Fibroblast of skin of left biceps (primary cell): ENCODE data around the gene COG5.

Source experiments
- DNase-seq, 2 experiments: peaks; one replicate each; pipeline ENCODE4 v3.0.0-alpha.2; 2013; ENCODE audit warnings: low read depth in 2 of 2

COG5 gene

GRCh38 chr7:107463139-107464078 lies 100.3 kb downstream of the COG5 start:
- DNase-seq: peak; percentile 35 to 37

- no peak for DNase-seq
Measured at GRCh38 chr7:107461938-107462533, 101.7 kb downstream of the COG5 start.

- no peak for DNase-seq
Measured at GRCh38 chr7:107453388-107453787, 110.3 kb downstream of the COG5 start.

- peak; percentile 32 to 34 for DNase-seq
Measured at GRCh38 chr7:107450970-107451369, 112.8 kb downstream of the COG5 start.

DNA sequence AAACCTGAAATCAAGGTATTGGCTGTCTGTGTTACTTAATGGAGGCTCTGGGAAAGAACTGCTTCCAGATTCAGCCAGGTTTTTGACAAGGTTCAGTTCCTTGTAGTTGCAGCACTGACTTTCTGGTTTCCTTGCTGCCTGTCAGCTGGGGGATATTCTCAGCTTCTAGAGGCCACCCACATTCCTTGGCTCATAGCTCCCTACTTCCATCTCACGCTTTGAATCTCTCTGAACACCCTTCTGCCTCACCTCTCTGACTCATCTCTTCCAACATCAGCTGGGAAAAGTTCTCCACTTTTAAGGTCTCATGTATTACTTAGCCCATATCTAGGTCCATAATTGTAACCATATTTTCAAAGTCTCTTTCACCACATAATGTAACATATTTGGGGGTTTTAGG lies 116.7 kb downstream of the COG5 start:
- DNase-seq: no peak

DNA sequence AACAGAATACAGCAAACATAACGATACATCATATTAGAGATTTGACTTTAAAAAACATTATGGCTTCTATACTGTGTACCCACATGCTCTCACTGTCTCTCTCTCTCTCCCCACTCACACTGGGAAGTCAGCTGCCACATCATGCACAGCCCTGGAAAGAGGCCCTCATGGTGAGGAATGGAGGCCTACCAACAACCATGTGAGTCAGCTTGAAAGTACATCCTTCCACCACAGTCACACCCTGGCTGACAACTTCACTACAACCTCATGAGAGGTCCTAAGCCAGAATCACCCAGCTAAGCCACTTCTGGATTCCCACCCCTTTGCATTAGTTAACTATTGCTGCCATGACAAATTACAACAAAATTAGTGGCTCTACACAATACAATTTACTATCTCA lies 117.2 kb downstream of the COG5 start:
- DNase-seq: no peak

- DNase-seq: no peak
Measured at GRCh38 chr7:107442678-107443077, 121.0 kb downstream of the COG5 start.

DNA sequence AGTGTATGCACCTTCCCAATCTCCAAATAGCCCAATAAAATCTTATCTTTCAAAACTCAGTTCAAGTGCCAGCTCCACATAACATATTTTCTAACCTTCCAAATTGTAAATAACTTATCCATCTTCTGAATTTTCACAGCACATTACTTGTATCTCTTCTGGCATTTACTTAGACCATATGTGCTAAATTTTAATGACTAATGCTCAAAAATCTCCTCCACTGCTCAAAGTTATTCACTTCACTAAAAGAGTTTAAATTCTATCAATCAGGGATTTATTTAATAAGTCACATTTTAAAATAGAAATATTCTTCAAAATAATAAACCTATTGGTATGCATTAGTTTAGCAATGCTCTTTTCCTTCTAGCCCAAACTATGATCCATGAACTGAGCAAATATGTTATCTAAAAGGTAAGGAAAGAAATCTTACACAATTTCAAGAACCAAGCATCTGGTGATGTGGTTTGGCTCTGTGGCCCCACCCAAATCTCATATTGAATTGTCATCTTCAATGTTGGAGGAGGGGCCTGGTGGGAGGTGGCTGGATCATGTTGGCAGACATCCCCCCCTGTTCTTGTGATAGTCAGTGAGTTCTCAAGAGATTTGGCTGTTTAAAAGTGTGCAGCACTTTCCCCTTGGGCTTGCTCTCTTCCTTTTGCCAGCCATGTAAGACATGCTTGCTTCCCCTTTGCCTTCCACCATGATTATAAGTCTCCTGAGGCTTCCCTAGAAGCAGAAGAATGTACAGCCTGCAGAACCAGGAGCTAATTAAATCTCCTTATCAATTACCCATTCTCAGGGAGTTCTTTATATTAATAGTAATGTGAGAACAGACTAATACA lies 121.9 kb downstream of the COG5 start:
- DNase-seq: peak; percentile 29 to 31

DNA sequence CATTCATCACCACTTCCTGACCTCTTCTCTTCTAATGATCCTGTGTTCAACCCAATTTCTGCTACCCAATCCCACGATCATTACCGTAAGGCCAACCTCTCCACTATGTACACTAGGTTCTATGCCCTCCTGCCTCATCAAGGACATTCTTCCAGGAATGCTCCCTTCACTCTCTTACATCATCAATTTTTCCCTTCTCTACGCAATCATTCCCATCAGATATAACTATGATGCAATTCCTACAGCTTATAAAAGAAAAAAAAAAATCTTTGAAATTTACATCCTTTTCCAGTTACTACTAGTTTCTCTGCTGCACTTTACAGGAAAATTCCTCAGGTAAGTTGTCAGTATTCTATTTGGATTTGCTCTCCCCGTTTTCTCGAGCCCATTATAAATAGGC lies 124.7 kb downstream of the COG5 start:
- DNase-seq: no peak

DNA sequence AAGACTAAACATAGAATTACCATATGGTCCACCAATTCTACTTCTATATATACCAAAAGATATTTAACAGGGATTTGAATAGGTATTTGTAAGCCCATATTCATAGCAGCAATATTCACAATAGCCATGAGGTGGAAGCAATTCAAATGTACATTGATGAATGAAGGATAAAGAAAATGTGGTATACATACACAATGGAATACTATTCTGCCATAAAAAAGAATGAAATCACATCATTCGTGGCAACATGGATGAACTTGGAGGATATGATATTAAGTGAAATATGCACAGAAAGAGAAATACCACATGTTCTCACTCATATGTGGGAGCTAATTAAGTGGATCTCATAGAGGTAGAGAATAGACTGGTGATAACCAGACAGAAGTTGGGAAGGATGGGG lies 128.0 kb downstream of the COG5 start:
- DNase-seq: no peak

DNA sequence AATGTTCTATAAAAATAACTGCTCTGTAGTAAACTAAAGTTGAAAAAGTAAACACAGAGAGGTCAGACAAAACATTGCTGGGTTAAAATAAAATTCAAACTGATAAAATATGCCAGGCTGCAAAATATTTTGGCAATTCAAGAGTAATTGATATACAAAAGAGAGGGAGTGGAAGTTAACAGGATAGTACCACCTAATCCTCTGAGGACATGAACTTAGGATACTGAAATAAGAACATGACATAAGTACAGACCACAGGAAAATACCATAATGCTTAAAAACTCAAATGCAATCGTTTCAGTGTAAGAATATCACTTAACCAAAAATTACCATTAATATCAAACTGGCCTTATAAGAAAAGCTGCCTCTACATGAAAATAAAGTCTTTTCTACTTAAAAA lies 131.5 kb downstream of the COG5 start:
- DNase-seq: no peak

- no peak for DNase-seq
Measured at GRCh38 chr7:107430057-107430456, 133.7 kb downstream of the COG5 start.

GRCh38 chr7:107428642-107429041 lies 135.1 kb downstream of the COG5 start:
- DNase-seq: no peak

- DNase-seq: no peak
Measured at GRCh38 chr7:107427462-107427861, 136.3 kb downstream of the COG5 start.

DNA sequence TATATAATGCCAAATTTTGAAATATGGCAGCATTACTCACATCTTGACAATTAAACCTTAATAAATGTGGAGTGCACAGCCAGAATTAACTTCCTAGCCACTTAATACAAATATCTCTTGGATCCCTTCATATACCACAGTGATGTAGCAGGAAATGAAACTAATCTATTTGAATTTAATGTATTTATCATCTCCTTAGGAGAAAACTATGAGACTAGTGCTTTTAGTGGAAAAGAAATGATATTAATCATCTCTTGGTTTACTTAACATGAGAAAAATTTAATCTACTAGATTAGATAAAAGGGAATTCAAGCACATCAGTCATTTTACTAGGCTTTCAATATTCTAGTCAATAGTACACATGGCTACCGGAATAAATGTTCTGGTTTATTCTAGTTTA lies 149.5 kb downstream of the COG5 start:
- DNase-seq: no peak

DNA sequence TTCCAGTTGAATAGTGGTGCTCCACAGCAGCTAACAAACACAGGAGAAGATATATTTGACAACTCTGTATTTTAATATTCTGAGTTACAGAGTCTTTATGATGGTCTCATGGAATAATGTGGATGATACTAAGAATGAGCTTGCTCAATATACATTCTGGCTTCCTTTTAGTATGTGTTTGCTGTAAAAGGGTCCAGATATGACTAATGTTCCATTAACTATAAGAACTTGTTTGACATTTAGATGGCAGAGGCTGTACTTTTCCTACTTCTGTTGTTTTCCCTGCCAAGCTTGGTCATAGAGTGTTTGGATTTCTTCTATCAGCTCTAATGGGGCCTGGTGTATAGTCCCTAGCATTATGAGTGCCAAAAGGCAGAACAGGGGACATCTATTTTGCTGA lies 155.4 kb downstream of the COG5 start:
- no peak for DNase-seq

DNA sequence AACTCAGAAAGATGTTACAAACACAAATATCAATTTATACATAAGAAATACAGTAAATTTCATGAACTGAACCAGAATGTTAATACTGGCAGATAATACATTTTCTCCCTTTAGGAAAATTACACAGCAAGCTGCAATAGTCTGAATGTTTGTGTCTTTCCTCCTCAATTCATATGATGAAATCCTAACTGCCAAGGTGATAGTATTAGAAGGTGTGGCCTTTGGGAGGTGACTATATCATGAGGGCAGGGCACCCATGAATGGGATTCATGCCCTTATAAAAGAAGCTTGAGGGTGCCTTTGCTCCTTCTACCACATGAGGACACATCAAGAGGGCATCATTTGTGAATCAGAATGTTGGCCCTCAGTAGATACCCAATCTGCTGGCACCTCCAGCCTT lies 158.2 kb downstream of the COG5 start:
- no peak for DNase-seq

GRCh38 chr7:107404740-107405537 lies 158.8 kb downstream of the COG5 start:
- DNase-seq: no peak

GRCh38 chr7:107398161-107398560 lies 165.6 kb downstream of the COG5 start:
- no peak for DNase-seq

GRCh38 chr7:107396990-107397389 lies 166.7 kb downstream of the COG5 start:
- no peak for DNase-seq

DNA sequence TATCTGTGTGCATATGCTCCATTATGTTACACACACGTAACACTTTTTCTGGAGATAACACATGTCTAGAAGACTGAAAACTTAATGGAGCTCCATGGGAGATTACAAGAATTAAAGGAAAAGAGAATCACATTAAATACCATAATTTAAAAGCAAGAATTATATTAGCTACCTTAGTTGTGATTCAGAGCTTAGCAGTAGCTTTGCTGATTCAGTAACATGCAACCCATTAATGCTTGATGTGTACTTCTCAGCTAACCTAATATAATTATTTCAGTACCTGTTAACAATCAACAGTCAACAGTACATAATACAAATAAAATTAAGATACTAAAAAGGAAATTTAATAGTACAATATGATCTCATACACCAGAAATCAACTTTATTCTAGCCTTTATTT lies 167.6 kb downstream of the COG5 start:
- no peak for DNase-seq

GRCh38 chr7:107394831-107395230 lies 168.9 kb downstream of the COG5 start:
- DNase-seq: peak in 1 of 2 experiments; percentile 18
